ENCODE results near the gene TMEM163.
A peak's percentile ranks its signal among the peaks of the same experiment; 100 is the strongest.

The TMEM163 gene

DNA sequence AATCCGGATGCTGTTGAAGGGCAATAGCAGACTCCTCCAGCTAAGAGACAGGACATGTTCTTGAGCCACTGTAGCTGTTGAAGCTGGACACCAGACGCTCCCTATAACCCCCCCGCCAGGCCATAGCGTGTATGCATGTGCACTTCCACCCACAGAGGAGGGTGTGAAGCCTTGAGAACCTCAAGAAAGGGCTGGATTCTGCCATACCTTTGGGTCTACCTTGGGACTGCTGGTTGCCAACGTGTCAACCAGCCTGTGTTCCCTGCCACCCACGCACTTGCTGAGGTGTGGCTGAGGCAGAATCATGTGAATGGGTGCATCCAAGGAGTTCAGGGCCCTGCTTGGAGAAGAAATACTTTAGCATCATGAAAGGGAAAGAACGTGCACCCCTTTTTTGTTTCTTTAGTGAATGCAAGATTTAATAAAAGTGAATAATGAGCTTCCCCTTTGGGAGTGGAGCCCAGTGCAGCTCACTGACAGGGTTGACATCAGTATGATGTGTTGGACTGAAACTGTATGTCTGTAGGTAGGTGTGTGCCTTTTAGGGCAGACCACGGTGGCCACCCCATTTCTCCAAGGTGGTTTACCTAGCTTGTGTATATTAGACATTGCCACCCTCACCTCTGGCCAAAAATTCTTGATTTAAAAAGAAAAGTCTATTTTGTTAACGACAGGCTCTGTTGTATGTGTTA, 266.6 kb downstream of the TMEM163 start:
- DNase-seq = no peak

DNA sequence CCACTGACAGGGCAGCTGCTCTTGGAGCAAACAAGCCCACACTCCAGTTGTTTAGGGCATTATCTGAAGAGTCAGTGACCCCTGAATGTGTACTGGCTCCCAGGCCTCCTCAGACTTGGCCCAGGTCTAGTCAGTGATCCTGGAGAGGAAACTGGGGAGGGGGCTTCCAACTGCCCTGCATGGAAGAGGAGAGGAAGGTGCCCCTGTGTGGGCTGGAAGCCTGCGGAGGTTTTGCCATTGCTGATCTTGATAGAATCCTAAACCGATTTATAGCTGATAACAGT, 267.5 kb downstream of the TMEM163 start:
- no peak for DNase-seq

DNA sequence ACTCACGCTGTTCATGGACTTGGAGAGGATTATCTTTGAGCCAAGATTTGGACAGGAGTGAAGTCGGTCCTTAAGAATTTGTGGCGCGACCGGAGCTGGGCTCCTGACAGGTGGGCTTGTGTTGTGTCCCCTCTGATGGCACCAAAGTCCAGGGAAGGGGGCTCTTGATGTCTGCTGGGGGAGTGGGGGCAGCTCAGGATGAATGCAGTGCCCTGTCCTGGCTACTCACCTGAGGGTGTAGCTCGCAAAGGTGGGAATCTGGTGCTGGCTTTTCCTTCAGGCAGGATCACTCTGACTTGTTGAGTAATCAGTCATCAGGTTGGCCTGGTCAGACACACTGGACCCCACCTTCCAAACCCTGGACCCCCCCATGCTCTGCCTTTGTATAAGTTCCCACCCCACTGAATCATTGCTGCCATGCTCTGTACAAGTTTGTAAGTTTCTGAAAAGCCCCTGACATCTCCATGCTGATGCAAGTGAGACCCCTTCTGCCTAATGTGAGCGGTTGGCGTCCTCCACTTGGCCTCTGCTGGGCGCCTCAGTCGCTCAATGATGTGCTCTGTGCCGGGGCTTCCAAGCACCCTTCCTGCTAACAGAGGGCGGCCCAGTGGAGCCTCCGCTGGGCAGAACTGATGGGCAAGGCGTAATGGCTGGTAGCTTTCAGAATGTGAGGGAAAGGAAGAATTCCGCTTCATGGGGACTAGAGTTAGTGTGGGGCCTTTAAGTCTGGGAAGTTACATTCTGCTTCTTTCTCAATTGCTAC, 268.9 kb downstream of the TMEM163 start:
- DNase-seq = no peak

DNA sequence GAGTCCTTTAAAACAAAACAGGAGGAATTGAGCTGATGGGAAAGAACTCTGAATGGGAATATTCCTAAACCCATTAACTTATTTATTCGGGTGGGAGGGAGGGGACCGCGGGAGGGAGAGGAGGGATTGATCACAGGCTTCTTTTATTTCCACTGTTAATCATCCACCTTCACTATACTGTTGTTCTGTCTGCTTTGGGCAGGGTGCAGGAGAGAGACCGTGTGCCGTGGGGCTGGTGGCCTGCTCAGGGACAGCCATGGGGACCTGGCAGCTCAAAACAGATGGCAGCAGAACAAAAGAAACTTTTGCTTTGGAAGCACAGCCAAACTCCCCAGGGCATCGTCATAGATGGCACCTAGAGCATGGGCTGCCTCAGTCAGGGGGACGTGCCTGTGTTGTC, 269.6 kb downstream of the TMEM163 start:
- DNase-seq = no peak

DNA sequence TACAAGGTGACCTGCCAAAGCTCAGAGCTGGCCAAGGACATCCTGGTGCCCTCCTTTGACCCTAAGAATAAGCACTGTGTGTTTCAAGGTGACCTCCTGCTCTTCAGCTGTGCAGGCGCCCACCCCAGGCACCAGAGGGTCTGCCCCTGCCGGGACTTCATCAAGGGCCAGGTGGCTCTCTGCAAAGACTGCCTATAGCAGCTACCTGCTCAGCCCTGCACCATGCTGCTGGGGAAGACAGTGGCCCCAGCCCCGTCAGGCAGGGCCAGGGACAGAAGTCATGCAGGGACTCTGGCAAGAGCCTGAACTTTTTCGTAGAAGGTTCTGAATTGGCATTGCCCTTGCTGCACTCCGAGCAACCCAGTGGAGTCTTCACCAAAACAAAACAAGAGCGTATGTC, 270.1 kb downstream of the TMEM163 start:
- no peak for DNase-seq

DNA sequence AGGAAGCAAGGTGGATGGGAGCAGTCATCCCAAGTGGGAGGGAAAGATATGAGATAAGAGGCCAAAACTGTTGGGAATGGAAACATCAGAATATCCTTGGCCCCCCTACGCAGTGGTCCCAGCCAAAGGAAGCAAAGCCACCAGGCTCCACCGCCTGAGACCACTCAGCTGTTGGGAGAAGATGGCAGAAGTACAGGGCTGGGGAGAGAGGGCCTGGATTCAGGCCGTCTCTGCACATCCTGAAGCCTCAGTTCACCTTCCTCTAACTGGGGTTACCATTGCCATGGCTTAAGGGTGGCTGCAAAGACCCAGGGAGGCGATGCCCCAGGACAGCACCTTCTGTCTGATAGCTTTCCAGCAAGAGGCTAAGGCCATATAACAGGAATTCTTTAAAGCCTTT, 271.1 kb downstream of the TMEM163 start:
- no peak for DNase-seq

DNA sequence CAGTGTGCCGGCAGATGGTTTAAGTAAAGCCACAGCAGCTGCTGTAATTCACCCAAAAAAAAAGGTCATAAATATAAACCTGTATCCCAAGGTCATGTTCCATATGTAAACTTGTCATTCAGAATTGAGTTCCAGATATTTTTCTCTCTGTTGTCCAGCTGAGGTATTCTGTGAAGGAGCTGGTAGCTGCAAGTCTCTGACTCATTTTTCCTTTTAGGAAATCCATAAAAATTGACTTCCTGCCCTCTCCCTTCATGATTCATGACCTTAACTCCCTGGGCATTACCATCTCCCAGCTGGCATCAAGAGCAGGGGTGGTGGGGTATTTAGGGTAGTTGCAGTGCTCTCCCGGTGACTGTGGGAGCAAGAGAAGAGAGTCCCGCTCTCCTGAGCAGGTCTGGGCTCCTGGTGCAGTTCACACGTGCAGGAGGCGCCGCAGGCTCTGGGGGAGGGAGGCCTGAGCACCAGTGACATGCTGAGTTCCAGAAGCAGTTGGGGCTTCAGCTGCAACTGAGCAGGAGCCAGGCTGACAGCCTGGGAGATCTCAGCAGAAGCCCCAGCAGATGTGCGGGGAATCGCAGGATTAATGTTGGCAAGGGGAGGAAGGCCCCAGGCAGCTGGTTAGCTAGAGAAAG, 272.3 kb downstream of the TMEM163 start:
- no peak for DNase-seq

DNA sequence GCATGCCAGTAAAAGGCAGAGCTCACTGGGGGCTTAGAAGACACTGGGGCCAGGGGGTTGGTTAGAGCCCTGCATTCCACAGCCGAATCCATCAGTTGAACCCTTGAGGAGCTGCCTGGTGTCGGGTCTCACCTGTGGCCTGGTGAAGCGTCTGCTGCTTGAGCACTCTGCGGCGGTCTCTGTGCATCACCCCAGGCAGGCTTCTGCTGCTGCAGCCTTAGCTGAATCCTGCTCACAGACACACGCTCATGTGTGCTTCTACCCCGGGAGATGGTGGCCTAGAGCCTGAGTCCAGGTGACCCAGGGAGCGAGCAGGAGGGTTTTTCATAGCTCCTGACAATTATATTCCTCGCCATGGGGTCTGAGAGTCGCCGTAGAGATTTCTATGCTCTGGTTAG, 272.8 kb downstream of the TMEM163 start:
- DNase-seq = no peak

DNA sequence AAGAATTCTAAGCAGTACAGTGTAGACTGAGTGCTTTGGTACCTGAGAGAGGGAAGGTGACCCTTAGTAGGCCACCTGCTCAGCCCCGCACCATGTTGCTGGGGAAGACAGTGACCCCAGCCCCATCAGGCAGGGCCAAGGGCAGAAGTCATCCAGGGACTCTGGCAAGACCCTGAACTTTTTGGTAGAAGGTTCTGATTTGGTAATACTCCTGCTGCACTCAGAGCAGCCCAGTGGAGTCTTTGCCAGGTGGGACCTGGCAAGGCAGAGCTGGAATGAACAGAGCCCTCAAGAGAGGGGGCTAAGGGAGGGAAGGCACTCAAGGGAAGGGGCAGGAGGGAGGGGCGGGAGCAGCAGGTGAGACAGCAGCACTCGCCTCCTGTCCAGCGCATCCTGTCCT, 273.7 kb downstream of the TMEM163 start:
- DNase-seq = no peak

DNA sequence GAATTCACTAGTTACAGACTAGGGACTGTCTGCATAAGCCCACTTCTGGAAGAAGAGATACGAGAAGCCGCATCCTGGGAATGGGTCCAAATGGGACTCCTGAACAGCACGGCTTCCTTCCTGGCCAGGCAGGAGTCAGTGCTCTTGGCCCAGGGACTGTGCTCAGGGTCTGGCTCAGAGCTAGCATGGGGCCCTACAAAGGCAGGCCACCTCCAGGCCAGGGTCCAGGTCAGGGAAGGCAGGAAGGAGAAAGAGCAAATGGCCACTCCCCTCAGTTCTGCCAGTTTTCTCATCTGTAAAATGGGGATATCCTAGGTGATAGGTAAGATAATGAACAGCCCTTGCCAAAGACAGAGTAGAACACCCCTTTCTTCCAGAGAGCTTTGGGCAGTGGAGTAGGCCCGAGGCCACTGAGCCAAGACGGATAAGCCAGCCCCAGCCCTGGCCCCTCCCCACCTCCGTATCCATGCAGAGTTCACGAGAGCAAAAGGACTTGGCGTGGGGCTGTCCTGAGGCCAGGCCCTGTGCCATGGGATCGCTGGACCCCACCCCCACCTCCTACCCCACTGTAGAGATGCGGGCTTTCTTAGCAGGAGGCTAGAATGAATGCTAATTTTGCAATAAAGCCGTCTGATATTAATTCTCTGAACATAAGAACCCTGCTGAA, 274.9 kb downstream of the TMEM163 start:
- no peak for DNase-seq

DNA sequence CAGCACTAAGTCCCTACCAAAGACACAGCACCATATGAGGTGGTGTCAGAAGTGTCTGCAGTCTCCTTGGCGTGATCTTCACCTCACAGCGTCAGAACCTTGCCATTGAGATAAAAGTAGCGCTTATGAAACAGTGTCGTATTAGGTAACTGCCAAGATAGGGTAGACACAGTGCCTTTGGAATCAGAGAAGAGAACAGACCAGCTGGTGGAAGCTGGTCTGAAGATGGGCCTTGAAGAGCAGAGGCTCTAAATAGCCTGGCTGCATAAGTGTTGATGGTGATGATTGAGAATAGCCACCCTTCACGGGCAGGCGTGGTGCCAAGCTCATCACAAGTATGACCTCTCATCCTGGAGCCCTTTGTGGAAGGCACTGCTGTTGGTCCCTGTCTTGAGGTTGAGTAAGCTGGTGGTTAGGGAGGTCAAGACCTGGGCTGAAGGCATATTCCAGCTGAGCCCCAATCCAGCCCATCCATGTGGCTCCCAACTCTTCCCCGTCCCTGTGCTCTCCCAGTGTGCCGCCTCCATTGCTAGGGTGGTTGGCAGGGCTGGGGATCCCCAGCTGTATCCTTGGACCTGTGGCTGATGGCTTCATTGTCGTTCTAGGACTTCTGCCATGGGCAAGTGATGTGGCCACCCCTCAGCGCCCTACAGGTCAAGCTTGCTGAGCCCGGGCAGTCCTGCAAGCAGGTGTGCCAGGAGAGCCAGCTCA, 277.5 kb downstream of the TMEM163 start:
- DNase-seq = no peak

DNA sequence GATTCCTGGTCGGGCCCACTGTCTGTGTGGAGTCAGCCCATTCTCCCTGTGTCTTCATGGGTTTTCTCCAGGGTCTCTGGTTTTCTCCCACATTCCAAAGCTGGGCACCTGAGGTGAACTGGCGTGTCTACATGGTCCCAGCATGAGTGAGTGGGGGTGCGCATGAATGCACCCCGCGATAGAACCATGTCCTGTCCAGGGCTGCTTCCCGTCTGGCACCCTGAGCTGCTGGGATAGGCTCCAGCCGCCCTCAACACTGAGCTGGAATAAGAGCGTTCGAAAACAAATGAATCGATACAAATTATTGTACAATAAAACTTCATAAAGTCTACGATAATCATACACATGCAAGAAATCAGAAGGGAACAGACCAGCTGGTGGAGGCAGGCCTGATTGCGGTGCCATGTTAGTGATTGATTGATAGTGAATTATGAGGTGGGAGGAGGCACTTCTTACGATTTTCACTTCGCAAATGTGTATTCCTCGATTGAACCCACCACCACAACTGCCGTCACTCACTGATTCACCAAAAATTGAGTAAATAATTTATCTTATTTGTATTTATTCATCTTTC, 278.4 kb downstream of the TMEM163 start:
- no peak for DNase-seq

DNA sequence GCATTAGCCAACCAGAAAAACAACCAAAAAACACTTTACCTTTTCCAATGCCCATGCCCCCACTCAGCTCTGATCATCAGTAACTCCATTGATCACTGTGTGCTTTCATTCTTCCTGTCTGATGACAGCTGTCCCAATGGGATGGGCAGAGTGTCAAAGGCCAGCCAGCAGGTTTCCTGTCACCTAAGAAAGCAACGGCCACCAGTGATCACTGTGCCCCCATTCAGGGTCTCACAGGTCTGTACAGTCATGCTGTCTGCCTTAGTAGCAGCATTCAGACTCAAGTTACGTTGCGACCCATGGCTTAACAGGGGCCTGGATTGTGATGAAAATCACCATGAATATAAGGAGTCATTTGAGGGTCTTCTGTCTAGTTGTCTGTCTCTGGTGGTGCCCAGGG, 280.4 kb downstream of the TMEM163 start:
- DNase-seq = no peak

DNA sequence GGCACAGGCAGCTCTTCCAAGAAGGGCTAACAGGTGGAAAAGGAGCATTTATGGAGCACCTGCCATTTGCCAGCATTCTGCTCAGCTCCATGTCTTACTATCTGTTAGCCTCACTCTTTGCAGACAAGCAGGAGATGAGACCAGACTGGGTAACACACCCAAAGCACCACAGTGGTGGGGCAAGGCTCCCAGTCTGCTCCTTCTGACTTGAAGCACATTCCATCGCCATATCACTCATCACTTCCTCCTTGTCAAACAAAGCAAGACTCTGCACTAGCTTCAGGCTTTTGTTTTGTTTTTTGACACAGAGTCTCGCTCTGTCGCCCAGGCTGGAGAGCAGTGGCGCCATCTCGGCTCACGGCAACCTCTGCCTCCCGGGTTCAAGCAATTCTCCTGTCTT, 282.1 kb downstream of the TMEM163 start:
- peak; percentile 19 for DNase-seq

DNA sequence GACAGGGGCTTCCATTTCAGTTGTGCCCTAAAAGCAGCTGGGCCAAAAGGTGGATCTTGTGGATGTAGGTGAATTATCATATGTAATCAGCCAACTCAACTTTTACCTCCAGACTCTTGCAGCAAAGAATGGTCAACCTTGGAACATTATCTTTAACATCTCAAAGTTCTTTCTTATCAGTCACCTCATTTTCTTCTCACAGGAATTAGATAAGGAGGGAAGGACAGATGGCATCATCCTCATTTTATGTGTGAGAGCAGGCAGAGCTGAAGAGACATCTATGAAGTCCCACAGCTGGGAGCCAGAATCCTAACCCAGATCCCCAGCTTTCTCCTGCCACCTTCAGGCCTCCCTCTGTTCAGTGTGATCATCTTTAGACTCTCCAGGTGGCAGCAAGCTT, 282.9 kb downstream of the TMEM163 start:
- DNase-seq = no peak

DNA sequence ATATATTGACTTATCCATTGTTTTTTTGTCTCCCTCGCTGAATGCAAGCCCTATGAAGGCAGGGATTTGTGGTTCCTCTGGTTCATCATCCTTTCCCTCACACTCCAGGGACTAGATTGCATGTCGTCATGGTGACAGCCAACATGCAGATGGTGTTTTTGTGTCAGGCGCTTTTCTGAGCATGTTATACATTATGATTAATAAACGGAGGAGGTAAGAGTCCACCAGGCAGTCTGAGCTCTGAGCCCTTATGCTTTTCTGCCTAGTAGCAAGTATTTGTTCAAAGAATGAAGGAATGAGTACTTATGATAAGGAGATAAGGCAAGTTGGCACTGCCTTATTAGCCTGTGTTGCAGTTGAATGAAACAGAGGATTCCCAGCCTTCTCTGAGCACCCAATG, 283.3 kb downstream of the TMEM163 start:
- no peak for DNase-seq

DNA sequence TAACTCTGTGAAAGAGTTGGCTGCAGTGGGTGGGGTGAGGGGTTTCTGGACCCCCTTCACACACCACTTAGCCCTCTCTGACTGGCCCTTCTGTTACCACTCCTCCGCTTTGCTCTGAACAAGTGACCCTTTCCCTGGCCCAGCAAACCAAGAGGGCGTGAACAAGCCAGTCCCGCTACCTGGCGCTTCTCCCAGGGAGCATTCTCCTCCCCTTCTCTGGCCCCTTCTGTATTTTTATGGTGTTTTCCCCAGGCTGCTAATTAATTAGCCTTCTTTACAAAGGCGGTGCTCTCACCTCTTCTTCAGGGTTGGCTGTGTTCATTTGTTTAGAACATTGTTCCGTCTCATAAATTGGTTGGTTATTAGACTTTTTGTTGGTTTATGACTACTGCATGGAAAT, 284.8 kb downstream of the TMEM163 start:
- no peak for DNase-seq

DNA sequence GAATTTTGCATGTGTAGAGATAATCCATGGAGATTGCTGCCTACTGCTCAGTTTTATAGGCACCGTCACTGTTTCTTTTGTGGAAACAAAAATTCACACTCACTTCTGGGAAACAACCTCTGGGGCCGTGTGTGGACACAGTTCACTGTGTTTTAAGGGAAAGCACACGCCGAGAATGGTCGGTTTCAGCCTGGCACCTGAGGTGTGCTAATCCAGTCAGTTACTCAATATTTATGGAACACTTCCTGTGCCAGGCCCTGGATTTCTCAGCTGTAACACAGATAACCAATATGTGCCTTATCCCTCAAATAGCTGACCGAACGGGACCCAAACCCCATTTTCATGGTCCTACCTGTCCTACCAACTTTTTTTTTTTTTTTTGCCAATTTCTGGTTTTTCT, 285.3 kb downstream of the TMEM163 start:
- DNase-seq = no peak

DNA sequence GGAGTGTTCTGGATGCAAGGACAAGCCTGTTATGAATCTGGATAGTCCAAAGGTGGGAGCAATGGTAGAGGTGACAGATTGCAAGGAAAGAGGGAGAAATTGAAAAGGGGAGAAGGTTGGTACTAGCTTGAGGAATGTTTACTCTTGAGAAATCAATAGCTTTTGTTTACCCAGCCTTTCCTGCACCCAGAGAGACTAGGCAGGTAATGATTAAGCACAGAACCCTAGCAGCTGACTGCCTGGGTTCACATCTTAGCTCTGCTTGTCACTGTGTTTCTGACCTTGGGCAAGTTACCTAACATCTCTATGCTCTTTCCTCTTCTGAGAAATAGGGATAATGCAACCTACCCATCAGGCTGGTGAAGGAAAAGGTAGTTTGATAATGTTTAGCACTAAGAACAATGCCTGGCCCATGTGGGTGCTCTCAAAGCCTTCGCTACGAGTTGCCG, 286.3 kb downstream of the TMEM163 start:
- DNase-seq = no peak

DNA sequence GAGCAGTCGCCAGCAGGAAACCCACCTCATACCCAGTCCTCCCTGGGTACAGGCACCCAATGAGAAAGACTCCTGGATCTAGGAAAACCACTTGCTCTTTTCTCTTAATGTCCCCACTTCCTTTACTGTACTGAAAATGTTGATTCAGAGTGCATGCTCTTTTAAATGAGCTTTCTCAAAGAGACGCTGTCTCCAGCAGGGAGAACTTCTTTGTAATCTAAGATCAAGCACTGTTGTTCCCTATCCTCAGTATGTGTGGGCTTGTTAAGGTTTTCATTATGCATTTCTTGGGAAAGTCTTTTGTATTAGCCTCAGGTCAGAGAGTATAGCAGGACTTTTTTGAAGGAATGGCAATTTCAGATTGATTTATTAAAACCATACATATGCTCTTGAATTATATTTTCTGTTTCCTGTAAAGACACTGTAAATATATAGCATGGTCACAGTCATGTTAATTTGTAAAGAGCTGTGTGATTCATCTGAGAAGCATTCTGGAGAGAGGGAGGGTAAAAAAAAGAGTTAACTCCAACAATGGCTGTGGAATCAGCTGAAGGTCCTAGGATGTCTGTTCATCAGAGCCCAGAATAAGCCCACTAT, 286.9 kb downstream of the TMEM163 start:
- DNase-seq = no peak

DNA sequence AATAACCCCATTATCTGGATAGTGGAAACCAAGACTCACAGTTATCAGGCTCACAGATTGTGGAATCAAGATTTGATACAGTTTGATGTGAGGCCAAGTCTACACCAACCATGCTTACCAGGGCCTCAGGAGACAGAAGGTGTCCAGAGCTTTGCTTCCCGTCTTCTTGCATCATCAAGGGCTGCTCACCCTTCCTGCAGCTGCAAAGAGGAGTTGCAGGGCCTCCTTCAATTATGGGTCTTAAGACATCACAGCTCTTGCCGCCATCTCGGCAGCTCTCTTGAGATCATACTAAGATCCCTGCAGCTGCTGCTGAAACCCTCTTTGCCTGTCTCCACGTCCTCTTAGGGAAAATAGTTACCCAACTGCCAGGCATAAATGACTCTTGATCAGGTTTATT, 288.9 kb downstream of the TMEM163 start:
- DNase-seq = peak; percentile 36

DNA sequence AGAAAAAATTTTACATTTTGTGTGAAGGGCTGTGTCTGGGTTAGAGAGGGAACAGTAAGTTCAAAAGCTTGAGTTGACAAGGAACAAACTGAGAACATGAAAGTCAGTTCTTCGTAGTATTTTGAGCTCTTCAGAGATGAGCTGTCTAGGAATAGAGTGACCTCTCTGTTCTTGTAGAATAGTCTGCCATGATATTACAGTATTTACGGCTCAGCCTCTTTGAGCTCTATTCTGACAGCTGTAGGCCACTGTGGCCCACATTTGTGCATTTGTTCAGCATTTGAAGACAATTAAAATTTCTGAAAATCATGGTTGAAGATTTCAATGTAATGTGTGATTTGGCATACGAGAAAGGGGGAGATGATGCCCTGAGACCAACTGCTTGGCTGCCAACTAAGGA, 292.1 kb downstream of the TMEM163 start:
- DNase-seq = no peak
